Upper lobe of left lung (tissue), 4 donors: ENCODE results near the gene SLC6A13.

Experiments
- CTCF ChIP-seq, 6 experiments: fragments of 450-650 bp in 4 of 6; fragments of 200-600 bp in 2 of 6; sonication (generic) in 2 of 6; IDR thresholded peaks; one replicate each; pipeline ENCODE4 v1.5.1; 2016 to 2019; ENCODE audit warnings: antibody characterized with exemption in 6 of 6
- EP300 ChIP-seq, 4 donors: sonication (generic); formaldehyde crosslinking; IDR thresholded peaks; one replicate each; pipeline ENCODE4 v1.5.1; 2017; ENCODE audit warnings: antibody characterized with exemption in 4 of 4, control low read depth in 2 of 4
- POLR2A ChIP-seq, 4 donors: fragments of 450-650 bp; IDR thresholded peaks; one replicate each; pipeline ENCODE4 v1.5.1; 2016 to 2017; ENCODE audit warnings: antibody characterized with exemption in 4 of 4, mild to moderate bottlenecking in 2 of 4

- TF ChIP-seq CTCF (IDR thresholded peaks at IDR 0.05) (no peak), POLR2A (IDR thresholded peaks at IDR 0.05) (no peak), EP300 (IDR thresholded peaks at IDR 0.05) (no peak)
Measured at GRCh38 chr12:234019-234418, 28.6 kb downstream of the SLC6A13 start.
